ENCODE data around the gene CACNA1H. TPM values are rescaled to one million over a fixed set of nuclear protein-coding genes. Genes with fewer than 3 reads are reported as not detected.

The CACNA1H gene
- polyA plus RNA-seq (ENCODE audit: insufficient read length in 4 of 4) = 10 to 100 TPM in 3 of 4 donors, 1 to 10 TPM in 1; 6.2 to 22.5 (median 17.5) TPM

GRCh38 chr16:1152651-1153259 lies at the start of gene CACNA1H:
Gene CACNA1H (plus strand): TSS chr16:1153106. CDS start chr16:1153738, 632 bp downstream.
- no peak for DNase-seq (ENCODE audit: low read depth in 4 of 4, low spot score in 3 of 4)

GRCh38 chr16:1103636-1103980 lies 49.3 kb upstream of the CACNA1H start:
- DNase-seq (ENCODE audit: low read depth in 4 of 4, low spot score in 3 of 4) = no peak

GRCh38 chr16:1105888-1106620 lies 46.9 kb upstream of the CACNA1H start:
- DNase-seq (ENCODE audit: low read depth in 4 of 4, low spot score in 3 of 4) = no peak

GRCh38 chr16:1106659-1107058 lies 46.2 kb upstream of the CACNA1H start:
- DNase-seq (ENCODE audit: low read depth in 4 of 4, low spot score in 3 of 4) = no peak

- DNase-seq (ENCODE audit: low read depth in 4 of 4, low spot score in 3 of 4) = no peak
These were observed 45.8 kb upstream of the CACNA1H start for GRCh38 chr16:1107141-1107540.

GRCh38 chr16:1107731-1108130 lies 45.2 kb upstream of the CACNA1H start:
- DNase-seq (ENCODE audit: low read depth in 4 of 4, low spot score in 3 of 4) = no peak

GRCh38 chr16:1108299-1109252 lies 44.3 kb upstream of the CACNA1H start:
- no peak for DNase-seq (ENCODE audit: low read depth in 4 of 4, low spot score in 3 of 4)

GRCh38 chr16:1109648-1110047 lies 43.3 kb upstream of the CACNA1H start:
- no peak for DNase-seq (ENCODE audit: low read depth in 4 of 4, low spot score in 3 of 4)

GRCh38 chr16:1112506-1113184 lies 40.3 kb upstream of the CACNA1H start:
- no peak for DNase-seq (ENCODE audit: low read depth in 4 of 4, low spot score in 3 of 4)

GRCh38 chr16:1113489-1113888 lies 39.4 kb upstream of the CACNA1H start:
- no peak for DNase-seq (ENCODE audit: low read depth in 4 of 4, low spot score in 3 of 4)

- no peak for DNase-seq (ENCODE audit: low read depth in 4 of 4, low spot score in 3 of 4)
These were observed 38.9 kb upstream of the CACNA1H start for GRCh38 chr16:1113889-1114526.

- no peak for DNase-seq (ENCODE audit: low read depth in 4 of 4, low spot score in 3 of 4)
These were observed 36.2 kb upstream of the CACNA1H start for GRCh38 chr16:1116693-1117077.

GRCh38 chr16:1117176-1117900 lies 35.6 kb upstream of the CACNA1H start:
- no peak for DNase-seq (ENCODE audit: low read depth in 4 of 4, low spot score in 3 of 4)

- no peak for DNase-seq (ENCODE audit: low read depth in 4 of 4, low spot score in 3 of 4)
These were observed 35.0 kb upstream of the CACNA1H start for GRCh38 chr16:1117926-1118325.

- no peak for DNase-seq (ENCODE audit: low read depth in 4 of 4, low spot score in 3 of 4)
These were observed 33.8 kb upstream of the CACNA1H start for GRCh38 chr16:1119129-1119528.

GRCh38 chr16:1119766-1120576 lies 32.9 kb upstream of the CACNA1H start:
- no peak for DNase-seq (ENCODE audit: low read depth in 4 of 4, low spot score in 3 of 4)

GRCh38 chr16:1120577-1120941 lies 32.3 kb upstream of the CACNA1H start:
- DNase-seq (ENCODE audit: low read depth in 4 of 4, low spot score in 3 of 4) = no peak

- DNase-seq (ENCODE audit: low read depth in 4 of 4, low spot score in 3 of 4) = no peak
These were observed 31.9 kb upstream of the CACNA1H start for GRCh38 chr16:1121009-1121408.
